NCI-H1092 (cell line): ENCODE results near the gene NHP2.
"Not testable (repeated sequence)": the region's sequence is repeated elsewhere in the genome, so short reads cannot be mapped to it uniquely, and the experiment has no call there.

Source experiments
- DNase-seq: peaks from one replicate; lab custom pipeline; 2025; lab: John Stamatoyannopoulos, UW

The NHP2 gene

GRCh38 chr5:178130576-178131445, 22.9 kb downstream of the NHP2 start, which contains the start of gene RMND5B:
Gene RMND5B (plus strand): TSS chr5:178131014. CDS start chr5:178138120, 7,106 bp downstream.
- peak; percentile 73 for DNase-seq

- DNase-seq = not testable (repeated sequence)
These were observed 23.5 kb downstream of the NHP2 start for GRCh38 chr5:178130234-178130575.

- DNase-seq = no peak
These were observed 24.4 kb downstream of the NHP2 start for GRCh38 chr5:178129296-178129695.

GRCh38 chr5:178127300-178128009, 26.2 kb downstream of the NHP2 start:
- DNase-seq = not testable (repeated sequence)

GRCh38 chr5:178126556-178126955, 27.1 kb downstream of the NHP2 start:
- DNase-seq = no peak

- no peak for DNase-seq
These were observed 28.3 kb downstream of the NHP2 start for GRCh38 chr5:178125253-178125906.

GRCh38 chr5:178123966-178124925, 29.4 kb downstream of the NHP2 start:
- no peak for DNase-seq

GRCh38 chr5:178123094-178123965, 30.4 kb downstream of the NHP2 start:
- no peak for DNase-seq

GRCh38 chr5:178122346-178122745, 31.3 kb downstream of the NHP2 start:
- DNase-seq = no peak

GRCh38 chr5:178121391-178122276, 32.1 kb downstream of the NHP2 start:
- no peak for DNase-seq

GRCh38 chr5:178120607-178121357, 32.9 kb downstream of the NHP2 start:
- DNase-seq = peak; percentile 86

GRCh38 chr5:178119915-178120606, 33.6 kb downstream of the NHP2 start:
- DNase-seq = no peak

- DNase-seq = no peak
These were observed 35.6 kb downstream of the NHP2 start for GRCh38 chr5:178117923-178118701.

- no peak for DNase-seq
These were observed 37.4 kb downstream of the NHP2 start for GRCh38 chr5:178116143-178116885.

- DNase-seq = no peak
These were observed 37.9 kb downstream of the NHP2 start for GRCh38 chr5:178115814-178116142.

GRCh38 chr5:178115136-178115813, 38.4 kb downstream of the NHP2 start:
- DNase-seq = no peak
